BJ (cell line): ENCODE results near the gene ZNF541. TPM values are rescaled to one million over a fixed set of nuclear protein-coding genes. Genes with fewer than 3 reads are reported as not detected.
A peak's percentile ranks its signal among the peaks of the same experiment; 100 is the strongest.
"Not testable (repeated sequence)": the region's sequence is repeated elsewhere in the genome, so short reads cannot be mapped to it uniquely, and the experiment has no call there.

ENCODE experiments used
- CTCF ChIA-PET: fragments of 350-600 bp; formaldehyde crosslinking; extraction: SDS; loops from one replicate; lab custom pipeline; 2021; ENCODE audit warnings: antibody characterized with exemption, inconsistent platforms; lab: Yijun Ruan, JAX
- POLR2A ChIA-PET: fragments of 300-600 bp; sonication (Branson Sonifier 250); formaldehyde crosslinking; extraction: SDS; loops from one replicate; lab custom pipeline; 2021; ENCODE audit warnings: antibody characterized with exemption; lab: Charles Lee
- DNase-seq: peaks from one replicate; pipeline ENCODE4 v3.0.0-alpha.2; 2011; ENCODE audit warnings: low read depth
- H3K27me3 ChIP-seq: 2 replicates; pipeline ENCODE4 v1.6.0; 2011; ENCODE audit warnings: low read length; ENCODE audit not compliant: control insufficient read depth, insufficient read depth
- H3K36me3 ChIP-seq: 2 replicates; pipeline ENCODE4 v1.5.1; 2011; ENCODE audit warnings: low read length; ENCODE audit not compliant: control insufficient read depth, insufficient read depth
- H3K4me3 ChIP-seq: 2 replicates; pipeline ENCODE4 v1.5.1; 2011; ENCODE audit warnings: low read depth, mild to moderate bottlenecking, control low read depth, low read length
- polyA plus RNA-seq: library from polyadenylated mRNA; depleted of rRNA; stranded (reverse); fragments of >200 nt; gene quantifications from 2 replicates; pipeline ENCODE4 v1.2.3, GENCODE V29; 2011
- TF ChIP-seq, protein P1 (sequence below): IDR thresholded peaks from 2 replicates; pipeline ENCODE4 v1.5.1; 2011; ENCODE audit warnings: low read depth, mild to moderate bottlenecking, control low read depth, inconsistent platforms, low read length, moderate library complexity; ENCODE audit not compliant: insufficient read depth

The ZNF541 gene
- polyA plus RNA-seq, 1 experiment = 0.06 TPM

DNA sequence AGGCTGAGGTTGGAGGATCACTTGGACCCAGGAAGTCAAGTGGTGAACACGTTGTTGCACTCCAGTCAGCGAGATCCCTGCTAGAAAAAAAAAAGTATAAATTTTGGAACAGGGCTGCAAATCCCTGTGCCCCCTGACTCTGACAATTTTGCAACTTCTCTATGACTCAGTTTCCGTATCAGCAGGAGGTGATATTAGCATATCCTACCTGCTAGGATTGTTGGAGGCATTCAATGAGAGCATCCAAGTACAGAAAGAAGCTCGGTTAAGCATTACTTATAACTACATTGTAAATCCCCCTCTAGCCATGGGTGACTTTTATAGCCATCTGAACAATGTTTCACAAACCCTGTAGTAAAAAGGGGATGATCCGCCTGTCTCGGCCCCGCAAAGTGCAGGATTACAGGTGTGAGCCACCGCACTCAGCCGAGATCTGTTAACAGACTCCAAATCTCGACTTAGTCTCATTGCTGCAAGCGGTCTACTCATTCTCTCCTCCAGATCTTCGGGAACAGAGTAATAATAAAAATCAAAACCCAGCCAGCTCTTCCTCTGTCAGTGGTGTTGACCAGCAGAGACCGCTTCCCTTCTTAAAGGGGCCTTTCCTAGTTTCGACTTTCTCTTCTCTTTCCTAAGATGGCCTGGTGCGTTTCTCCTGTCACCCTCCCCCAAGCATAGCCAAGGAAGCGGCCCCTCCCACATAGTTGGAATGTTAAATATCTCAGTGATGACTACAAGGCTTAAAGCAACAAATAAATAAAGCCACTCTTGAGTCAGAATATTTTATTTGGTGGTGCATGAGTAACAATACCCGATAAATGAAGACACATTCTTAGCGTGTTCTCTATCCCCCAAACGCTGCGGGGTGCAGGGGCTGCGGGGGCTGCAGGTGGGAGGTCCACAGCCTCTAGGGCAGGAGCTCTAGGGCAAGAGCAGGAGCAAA, 25.7 kb upstream of the ZNF541 start:
- ChIA-PET POLR2A (no interaction called here), CTCF (interaction anchor here (1.0 to 2.4 kb wide), 8 partner anchors 11 to 171 kb away, joined by 3 to 12 read pairs (median 3); partner anchors contain the start of genes KPTN and NAPA)
- TF ChIP-seq, protein P1, sequence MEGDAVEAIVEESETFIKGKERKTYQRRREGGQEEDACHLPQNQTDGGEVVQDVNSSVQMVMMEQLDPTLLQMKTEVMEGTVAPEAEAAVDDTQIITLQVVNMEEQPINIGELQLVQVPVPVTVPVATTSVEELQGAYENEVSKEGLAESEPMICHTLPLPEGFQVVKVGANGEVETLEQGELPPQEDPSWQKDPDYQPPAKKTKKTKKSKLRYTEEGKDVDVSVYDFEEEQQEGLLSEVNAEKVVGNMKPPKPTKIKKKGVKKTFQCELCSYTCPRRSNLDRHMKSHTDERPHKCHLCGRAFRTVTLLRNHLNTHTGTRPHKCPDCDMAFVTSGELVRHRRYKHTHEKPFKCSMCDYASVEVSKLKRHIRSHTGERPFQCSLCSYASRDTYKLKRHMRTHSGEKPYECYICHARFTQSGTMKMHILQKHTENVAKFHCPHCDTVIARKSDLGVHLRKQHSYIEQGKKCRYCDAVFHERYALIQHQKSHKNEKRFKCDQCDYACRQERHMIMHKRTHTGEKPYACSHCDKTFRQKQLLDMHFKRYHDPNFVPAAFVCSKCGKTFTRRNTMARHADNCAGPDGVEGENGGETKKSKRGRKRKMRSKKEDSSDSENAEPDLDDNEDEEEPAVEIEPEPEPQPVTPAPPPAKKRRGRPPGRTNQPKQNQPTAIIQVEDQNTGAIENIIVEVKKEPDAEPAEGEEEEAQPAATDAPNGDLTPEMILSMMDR = no peak
- Histone ChIP-seq H3K4me3 (peak overlapping the region; percentile 43), H3K36me3 (no peaks in the 10 kb centered on the region), H3K27me3 (no peaks in the 10 kb centered on the region)
- DNase-seq = peak; percentile 97

DNA sequence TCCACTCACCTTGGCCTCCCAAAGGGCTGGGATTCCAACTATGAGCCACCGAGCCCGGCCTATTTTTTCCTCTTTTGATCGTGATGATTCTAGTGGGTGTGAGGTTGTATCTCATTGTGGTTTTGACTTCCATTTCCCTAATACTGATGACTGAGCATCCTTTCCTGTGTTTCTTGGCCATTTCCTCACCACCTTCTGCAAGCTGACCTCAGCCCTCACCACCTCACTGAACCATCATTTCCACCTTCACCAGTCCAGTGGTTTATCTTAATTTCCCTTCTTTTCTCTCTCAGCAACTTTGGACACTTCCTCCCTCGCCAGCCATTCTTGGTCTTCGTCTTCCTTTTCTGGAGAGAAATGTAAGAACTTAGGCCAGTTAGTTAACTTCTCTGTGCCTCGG, 23.0 kb upstream of the ZNF541 start:
- Histone ChIP-seq H3K27me3 (no peaks in the 10 kb centered on the region), H3K36me3 (no peaks in the 10 kb centered on the region), H3K4me3 (no peak overlapping the region)
- ChIA-PET CTCF (interaction anchor here (0.8 to 0.9 kb wide), 2 partner anchors 80 to 168 kb away, joined by 3 to 4 read pairs; partner anchors contain the start of gene NAPA), POLR2A (no interaction called here)
- TF ChIP-seq, protein P1 = no peak
- no peak for DNase-seq

DNA sequence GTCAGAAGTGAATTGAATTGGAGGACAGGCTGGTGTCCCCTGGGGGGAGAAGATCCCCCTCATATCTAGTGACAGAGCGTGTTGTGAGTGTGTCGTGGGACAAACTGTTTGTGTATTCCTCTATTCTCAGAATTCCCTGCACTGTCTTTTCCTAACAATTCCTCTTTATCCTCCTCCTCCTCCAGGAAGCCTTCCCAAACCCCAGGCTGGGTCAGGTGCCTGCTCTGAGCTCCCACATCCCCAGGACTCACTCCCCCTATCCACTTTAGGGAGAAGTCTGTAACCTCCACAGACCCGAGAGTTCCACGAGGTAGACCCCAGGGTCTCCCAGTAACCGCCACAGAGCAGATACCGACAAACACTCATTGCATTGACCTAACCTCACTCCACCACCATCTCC, 20.9 kb upstream of the ZNF541 start:
- Histone ChIP-seq H3K36me3 (no peaks in the 10 kb centered on the region), H3K27me3 (no peaks in the 10 kb centered on the region), H3K4me3 (no peak overlapping the region)
- no peak for DNase-seq
- CTCF ChIA-PET = no interaction called here
- POLR2A ChIA-PET = no interaction called here
- TF ChIP-seq, protein P1 = no peak

DNA sequence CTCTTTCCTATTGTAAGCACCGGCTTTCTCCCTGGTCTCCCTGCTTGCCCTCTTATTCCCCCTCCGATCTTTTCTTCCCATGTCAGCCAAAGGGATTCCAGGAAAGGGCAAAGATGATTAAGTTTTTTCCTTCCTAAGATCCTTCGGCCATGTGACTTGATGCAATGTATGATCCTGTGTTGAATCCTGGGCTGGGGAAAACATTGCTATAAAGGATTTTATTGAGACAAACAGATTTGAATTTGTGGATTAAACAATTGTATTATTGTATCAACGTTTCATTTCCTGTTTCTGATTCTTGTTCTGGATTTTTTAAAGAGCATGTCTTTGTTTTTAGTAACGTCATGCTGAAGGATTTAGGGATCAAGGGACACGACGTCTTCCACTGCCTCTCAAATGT, 16.9 kb upstream of the ZNF541 start:
- H3K27me3 ChIP-seq = no peaks in the 10 kb centered on the region
- no peaks in the 10 kb centered on the region for H3K36me3 ChIP-seq
- DNase-seq = no peak
- POLR2A ChIA-PET = no interaction called here
- TF ChIP-seq, protein P1 = no peak
- no peak overlapping the region for H3K4me3 ChIP-seq
- CTCF ChIA-PET = no interaction called here

DNA sequence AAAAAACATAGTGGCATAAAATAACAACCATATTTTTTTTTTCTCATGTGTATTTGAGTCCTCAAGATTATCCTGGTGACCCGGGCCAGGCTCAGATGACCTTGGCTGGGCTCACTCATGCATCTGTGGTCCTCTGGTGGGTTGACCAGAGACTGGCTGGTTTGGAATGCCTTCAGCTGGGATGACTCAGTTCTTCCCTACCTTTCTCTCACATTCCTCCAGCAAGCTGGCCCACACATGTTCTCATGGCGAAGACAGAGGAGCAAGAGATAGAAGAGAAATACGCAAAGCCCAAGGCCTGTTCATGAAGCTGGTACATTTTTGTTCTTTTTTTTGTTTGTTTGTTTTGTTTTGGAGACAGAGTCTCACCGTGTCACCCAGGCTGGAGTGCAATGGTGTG, 14.3 kb upstream of the ZNF541 start:
- DNase-seq = no peak

DNA sequence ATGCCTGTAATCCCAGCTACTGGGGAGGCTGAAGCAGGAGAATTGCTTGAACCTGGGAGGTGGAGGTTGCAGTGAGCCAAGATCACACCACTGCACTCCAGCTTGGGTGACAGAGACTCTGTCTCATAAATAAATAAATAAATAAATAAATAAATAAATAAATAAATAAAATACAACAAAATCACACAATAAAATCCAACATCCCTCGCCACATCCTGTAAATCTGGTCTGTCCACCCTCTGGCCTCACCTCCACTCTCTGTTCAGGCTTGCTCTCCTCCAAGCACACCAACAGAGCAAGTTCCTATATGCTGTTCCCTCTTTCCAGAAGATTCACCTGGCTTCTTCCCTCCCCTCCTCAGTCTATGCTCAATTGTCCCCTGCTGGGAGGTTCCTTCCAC, 10.2 kb upstream of the ZNF541 start:
- DNase-seq, H3K36me3 ChIP-seq, POLR2A ChIA-PET, H3K27me3 ChIP-seq, H3K4me3 ChIP-seq: not testable (repeated sequence)
- CTCF ChIA-PET = interaction anchor here (0.7 to 1.3 kb wide), 2 partner anchors 9 to 107 kb away, joined by 4 read pairs; no protein-coding TSS in a partner anchor

More for the DNA sequence above, 14.3 kb upstream of the ZNF541 start:
- CTCF ChIA-PET = interaction anchor here (1.5 to 1.7 kb wide), 2 partner anchors 11 to 120 kb away, joined by 3 to 5 read pairs; no protein-coding TSS in a partner anchor
- TF ChIP-seq, protein P1 = no peak
- H3K27me3 ChIP-seq = no peaks in the 10 kb centered on the region
- H3K36me3 ChIP-seq = no peaks in the 10 kb centered on the region
- no peak overlapping the region for H3K4me3 ChIP-seq
- POLR2A ChIA-PET = no interaction called here
